ENCODE results near the gene VPS13D.
A peak's percentile ranks its signal among the peaks of the same experiment; 100 is the strongest.

Gene VPS13D, protein sequence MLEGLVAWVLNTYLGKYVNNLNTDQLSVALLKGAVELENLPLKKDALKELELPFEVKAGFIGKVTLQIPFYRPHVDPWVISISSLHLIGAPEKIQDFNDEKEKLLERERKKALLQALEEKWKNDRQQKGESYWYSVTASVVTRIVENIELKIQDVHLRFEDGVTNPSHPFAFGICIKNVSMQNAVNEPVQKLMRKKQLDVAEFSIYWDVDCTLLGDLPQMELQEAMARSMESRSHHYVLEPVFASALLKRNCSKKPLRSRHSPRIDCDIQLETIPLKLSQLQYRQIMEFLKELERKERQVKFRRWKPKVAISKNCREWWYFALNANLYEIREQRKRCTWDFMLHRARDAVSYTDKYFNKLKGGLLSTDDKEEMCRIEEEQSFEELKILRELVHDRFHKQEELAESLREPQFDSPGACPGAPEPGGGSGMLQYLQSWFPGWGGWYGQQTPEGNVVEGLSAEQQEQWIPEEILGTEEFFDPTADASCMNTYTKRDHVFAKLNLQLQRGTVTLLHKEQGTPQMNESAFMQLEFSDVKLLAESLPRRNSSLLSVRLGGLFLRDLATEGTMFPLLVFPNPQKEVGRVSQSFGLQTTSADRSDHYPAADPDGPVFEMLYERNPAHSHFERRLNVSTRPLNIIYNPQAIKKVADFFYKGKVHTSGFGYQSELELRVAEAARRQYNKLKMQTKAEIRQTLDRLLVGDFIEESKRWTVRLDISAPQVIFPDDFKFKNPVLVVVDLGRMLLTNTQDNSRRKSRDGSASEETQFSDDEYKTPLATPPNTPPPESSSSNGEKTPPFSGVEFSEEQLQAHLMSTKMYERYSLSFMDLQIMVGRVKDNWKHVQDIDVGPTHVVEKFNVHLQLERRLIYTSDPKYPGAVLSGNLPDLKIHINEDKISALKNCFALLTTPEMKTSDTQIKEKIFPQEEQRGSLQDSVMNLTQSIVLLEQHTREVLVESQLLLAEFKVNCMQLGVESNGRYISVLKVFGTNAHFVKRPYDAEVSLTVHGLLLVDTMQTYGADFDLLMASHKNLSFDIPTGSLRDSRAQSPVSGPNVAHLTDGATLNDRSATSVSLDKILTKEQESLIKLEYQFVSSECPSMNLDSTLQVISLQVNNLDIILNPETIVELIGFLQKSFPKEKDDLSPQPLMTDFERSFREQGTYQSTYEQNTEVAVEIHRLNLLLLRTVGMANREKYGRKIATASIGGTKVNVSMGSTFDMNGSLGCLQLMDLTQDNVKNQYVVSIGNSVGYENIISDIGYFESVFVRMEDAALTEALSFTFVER (N-terminal part only)

DNA sequence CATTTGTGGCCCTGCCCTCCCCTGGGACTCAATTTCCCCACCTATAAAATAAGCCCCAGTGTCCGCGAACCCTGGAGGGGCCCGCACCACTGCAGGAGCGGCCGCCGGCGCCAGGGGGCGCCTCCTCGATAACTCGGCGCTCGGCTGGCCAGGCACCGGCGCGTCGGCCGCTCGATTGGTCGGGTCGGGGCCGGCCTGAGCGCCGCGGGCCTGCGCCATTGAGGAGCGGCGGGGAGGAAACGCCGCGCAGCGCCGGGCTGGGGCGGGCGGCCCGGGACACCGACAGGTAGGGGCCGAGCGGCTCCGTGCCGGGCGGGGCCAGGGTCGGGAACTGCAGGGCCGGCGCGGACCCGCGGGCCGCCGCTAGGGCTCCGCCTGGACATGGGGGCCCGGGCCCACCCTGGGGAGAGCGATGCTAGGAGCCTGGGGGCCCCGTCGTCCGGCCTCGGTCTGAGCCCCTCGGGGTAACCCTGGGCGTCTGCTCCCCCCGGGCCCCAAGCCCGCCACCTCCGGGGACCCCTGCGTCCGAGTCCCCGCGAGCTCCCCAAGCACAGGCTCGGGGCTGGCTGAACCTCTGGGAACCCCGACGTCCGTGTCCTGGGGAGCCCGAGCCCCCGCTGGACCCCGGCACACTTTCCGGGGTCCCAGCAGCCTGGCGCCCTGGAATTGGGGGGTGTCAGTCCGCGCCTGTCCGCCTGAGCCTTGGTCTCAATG is at the start of gene VPS13D:
Gene VPS13D (plus strand): TSS at position 196 of the 714 bp plus-strand sequence. CDS start 4,237 bp downstream, outside the sequence.
- TF ChIP-seq RAD21 (IDR thresholded peaks at IDR 0.05; ENCODE audit: low read depth) (peak; percentile 9; the same call in 1 of the 2 replicates), ZBTB7A (IDR thresholded peaks at IDR 0.05; ENCODE audit: low read depth) (peak; percentile 68; the same call in 1 of the 2 replicates), FOXM1 (IDR thresholded peaks at IDR 0.05; ENCODE audit: borderline replicate concordance, low read depth) (no peak), TAF1 (IDR thresholded peaks at IDR 0.05; ENCODE audit: low read depth) (peak; percentile 43; the same call in 1 of the 2 replicates), CREB1 (IDR thresholded peaks at IDR 0.05; ENCODE audit: low read depth) (no peak), YY1 (IDR thresholded peaks at IDR 0.05; ENCODE audit: low read depth) (peak; percentile 90), CEBPB (IDR thresholded peaks at IDR 0.05) (no peak), TCF12 (IDR thresholded peaks at IDR 0.05; ENCODE audit: low read depth) (no peak)
- TF ChIP-seq, protein P1, sequence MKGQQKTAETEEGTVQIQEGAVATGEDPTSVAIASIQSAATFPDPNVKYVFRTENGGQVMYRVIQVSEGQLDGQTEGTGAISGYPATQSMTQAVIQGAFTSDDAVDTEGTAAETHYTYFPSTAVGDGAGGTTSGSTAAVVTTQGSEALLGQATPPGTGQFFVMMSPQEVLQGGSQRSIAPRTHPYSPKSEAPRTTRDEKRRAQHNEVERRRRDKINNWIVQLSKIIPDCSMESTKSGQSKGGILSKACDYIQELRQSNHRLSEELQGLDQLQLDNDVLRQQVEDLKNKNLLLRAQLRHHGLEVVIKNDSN (IDR thresholded peaks at IDR 0.05) = no peak

DNA sequence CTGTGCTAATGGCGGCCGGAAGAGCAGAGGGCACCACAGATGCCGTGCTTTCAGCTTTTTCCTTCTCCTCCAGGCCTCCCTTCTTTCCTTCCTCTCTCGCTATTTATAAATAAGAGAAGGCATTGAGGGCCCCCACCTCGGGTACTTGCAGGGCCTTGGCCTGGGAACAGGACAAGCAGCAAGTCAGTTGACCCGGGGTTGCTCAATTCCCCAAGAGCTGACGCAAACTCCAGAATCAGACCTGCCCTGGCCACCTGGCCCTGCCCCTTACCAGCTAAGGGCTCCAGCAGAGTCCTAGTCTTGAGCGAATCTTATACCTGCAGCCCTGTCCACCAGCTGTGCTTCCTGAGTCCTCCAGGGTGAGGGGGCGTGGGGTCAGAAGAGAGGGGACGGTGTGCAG is 49.5 kb upstream of the VPS13D start:
- TF ChIP-seq TEAD4 (IDR thresholded peaks at IDR 0.05) = no peak
- no peak for TF ChIP-seq TCF12 (IDR thresholded peaks at IDR 0.05; ENCODE audit: low read depth)
- TF ChIP-seq, protein P2, sequence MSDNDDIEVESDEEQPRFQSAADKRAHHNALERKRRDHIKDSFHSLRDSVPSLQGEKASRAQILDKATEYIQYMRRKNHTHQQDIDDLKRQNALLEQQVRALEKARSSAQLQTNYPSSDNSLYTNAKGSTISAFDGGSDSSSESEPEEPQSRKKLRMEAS (IDR thresholded peaks at IDR 0.05) = no peak
- TF ChIP-seq CEBPB (IDR thresholded peaks at IDR 0.05) = no peak
- no peak for TF ChIP-seq RAD21 (IDR thresholded peaks at IDR 0.05; ENCODE audit: low read depth)
- no peak for TF ChIP-seq YY1 (IDR thresholded peaks at IDR 0.05; ENCODE audit: low read depth)
- no peak for TF ChIP-seq TAF1 (IDR thresholded peaks at IDR 0.05; ENCODE audit: low read depth)
- no peak for TF ChIP-seq CREB1 (IDR thresholded peaks at IDR 0.05; ENCODE audit: low read depth)
- TF ChIP-seq FOXM1 (IDR thresholded peaks at IDR 0.05; ENCODE audit: borderline replicate concordance, low read depth) = no peak
- no peak for TF ChIP-seq EGR1 (IDR thresholded peaks at IDR 0.05)
- no peak for TF ChIP-seq NFIC (IDR thresholded peaks at IDR 0.05)
- TF ChIP-seq, protein P1 (IDR thresholded peaks at IDR 0.05) = no peak
- TF ChIP-seq, protein P3, sequence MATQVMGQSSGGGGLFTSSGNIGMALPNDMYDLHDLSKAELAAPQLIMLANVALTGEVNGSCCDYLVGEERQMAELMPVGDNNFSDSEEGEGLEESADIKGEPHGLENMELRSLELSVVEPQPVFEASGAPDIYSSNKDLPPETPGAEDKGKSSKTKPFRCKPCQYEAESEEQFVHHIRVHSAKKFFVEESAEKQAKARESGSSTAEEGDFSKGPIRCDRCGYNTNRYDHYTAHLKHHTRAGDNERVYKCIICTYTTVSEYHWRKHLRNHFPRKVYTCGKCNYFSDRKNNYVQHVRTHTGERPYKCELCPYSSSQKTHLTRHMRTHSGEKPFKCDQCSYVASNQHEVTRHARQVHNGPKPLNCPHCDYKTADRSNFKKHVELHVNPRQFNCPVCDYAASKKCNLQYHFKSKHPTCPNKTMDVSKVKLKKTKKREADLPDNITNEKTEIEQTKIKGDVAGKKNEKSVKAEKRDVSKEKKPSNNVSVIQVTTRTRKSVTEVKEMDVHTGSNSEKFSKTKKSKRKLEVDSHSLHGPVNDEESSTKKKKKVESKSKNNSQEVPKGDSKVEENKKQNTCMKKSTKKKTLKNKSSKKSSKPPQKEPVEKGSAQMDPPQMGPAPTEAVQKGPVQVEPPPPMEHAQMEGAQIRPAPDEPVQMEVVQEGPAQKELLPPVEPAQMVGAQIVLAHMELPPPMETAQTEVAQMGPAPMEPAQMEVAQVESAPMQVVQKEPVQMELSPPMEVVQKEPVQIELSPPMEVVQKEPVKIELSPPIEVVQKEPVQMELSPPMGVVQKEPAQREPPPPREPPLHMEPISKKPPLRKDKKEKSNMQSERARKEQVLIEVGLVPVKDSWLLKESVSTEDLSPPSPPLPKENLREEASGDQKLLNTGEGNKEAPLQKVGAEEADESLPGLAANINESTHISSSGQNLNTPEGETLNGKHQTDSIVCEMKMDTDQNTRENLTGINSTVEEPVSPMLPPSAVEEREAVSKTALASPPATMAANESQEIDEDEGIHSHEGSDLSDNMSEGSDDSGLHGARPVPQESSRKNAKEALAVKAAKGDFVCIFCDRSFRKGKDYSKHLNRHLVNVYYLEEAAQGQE (IDR thresholded peaks at IDR 0.05; ENCODE audit: low read depth) = no peak
- no peak for TF ChIP-seq EP300 (IDR thresholded peaks at IDR 0.05; ENCODE audit: borderline replicate concordance)
- no peak for TF ChIP-seq ZBTB7A (IDR thresholded peaks at IDR 0.05; ENCODE audit: low read depth)

DNA sequence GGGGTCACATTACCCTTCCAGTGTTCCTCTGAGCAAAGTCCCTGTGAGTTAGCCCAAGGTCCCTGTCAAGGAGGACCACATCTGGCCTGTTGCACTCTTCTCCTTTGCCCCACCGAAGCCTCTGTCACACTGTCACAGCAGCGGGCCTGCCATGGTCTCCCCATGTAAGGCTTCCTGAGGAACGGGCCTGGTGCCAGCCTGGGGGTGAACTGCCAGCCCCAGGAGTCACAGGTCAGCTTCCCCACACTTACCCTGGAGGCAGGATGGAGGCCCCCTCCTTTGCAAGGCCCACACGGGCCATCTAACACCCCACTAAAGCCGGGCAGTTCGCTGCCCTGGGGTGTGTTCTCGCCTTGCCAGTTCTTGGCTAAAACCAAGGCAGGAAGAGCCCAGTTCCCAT is 48.9 kb upstream of the VPS13D start:
- TF ChIP-seq FOXM1 (IDR thresholded peaks at IDR 0.05; ENCODE audit: borderline replicate concordance, low read depth) (no peak), TAF1 (IDR thresholded peaks at IDR 0.05; ENCODE audit: low read depth) (no peak), NFIC (IDR thresholded peaks at IDR 0.05) (no peak), YY1 (IDR thresholded peaks at IDR 0.05; ENCODE audit: low read depth) (no peak), TEAD4 (IDR thresholded peaks at IDR 0.05) (no peak)
- TF ChIP-seq, protein P1 (IDR thresholded peaks at IDR 0.05) = no peak

DNA sequence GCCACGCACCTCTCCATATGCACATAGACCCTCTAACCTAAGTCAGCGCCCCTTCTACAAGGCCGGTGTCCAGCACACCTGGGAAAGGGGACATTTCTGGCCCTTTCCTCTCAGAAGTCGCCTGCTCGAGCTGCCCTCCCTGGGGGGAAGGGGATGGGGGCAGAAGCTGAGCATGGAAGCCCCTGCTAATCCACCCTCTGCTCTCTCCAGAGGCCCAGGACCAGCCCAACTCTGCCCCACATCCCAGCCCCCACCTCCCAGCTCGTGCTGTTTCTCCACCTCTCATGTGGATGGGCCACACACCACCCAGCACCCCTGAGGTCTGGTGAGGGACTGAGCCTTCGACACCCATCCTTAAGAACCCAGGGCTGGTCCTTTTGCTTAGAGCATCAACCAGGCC is 48.3 kb upstream of the VPS13D start:
- TF ChIP-seq, protein P1 (IDR thresholded peaks at IDR 0.05) = no peak
- TF ChIP-seq EGR1 (IDR thresholded peaks at IDR 0.05) (no peak), TEAD4 (IDR thresholded peaks at IDR 0.05) (no peak), EP300 (IDR thresholded peaks at IDR 0.05; ENCODE audit: borderline replicate concordance) (no peak)

DNA sequence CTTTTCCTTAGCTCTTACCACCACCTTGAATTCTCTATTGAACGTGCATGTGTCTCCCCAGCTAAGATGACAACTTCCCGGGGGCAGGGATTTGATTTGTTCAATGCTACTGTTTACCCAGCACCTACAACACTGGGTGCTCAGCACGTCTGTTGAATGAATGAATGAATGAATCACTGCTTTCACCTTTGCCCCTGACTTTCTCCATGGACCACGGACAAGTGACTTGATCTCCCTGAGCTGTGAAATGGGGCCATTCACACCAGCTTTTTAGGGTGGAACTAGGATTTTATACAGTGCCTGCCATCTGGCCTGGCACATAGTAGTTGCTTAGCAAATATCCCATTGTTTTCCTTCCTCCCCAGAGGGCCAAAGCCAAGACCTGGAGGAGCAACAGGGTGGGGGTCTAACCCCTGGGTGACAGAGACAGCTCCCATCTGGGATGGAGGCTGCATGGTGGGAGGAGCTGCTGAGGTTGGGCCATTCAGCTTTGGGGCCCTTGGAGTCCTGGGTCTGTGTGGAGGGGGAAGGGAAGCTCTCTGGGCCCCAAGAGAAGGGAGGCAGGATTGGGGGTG is 47.3 kb upstream of the VPS13D start:
- no peak for TF ChIP-seq EP300 (IDR thresholded peaks at IDR 0.05; ENCODE audit: borderline replicate concordance)
- TF ChIP-seq, protein P1 (IDR thresholded peaks at IDR 0.05) = no peak
- TF ChIP-seq, protein P3 (IDR thresholded peaks at IDR 0.05; ENCODE audit: low read depth) = no peak
- no peak for TF ChIP-seq TCF12 (IDR thresholded peaks at IDR 0.05; ENCODE audit: low read depth)
- no peak for TF ChIP-seq TAF1 (IDR thresholded peaks at IDR 0.05; ENCODE audit: low read depth)
- TF ChIP-seq EGR1 (IDR thresholded peaks at IDR 0.05) = no peak
- no peak for TF ChIP-seq RAD21 (IDR thresholded peaks at IDR 0.05; ENCODE audit: low read depth)
- no peak for TF ChIP-seq CEBPB (IDR thresholded peaks at IDR 0.05)
- TF ChIP-seq TEAD4 (IDR thresholded peaks at IDR 0.05) = no peak
- TF ChIP-seq, protein P2 (IDR thresholded peaks at IDR 0.05) = no peak
- no peak for TF ChIP-seq ZBTB7A (IDR thresholded peaks at IDR 0.05; ENCODE audit: low read depth)
- TF ChIP-seq CREB1 (IDR thresholded peaks at IDR 0.05; ENCODE audit: low read depth) = no peak
- TF ChIP-seq FOXM1 (IDR thresholded peaks at IDR 0.05; ENCODE audit: borderline replicate concordance, low read depth) = no peak
- no peak for TF ChIP-seq NFIC (IDR thresholded peaks at IDR 0.05)
